Liver (tissue), 4 donors: ENCODE measurements around the gene GAMT. TPM values are rescaled to one million over a fixed set of nuclear protein-coding genes. Genes with fewer than 3 reads are reported as not detected.

ENCODE experiments used
- polyA plus RNA-seq, 2 donors: library from polyadenylated mRNA; stranded (reverse) in 1 of 2; unstranded in 1 of 2; fragments of 200-250 nt in 1 of 2; fragments of >200 nt in 1 of 2; fragmentation: Nextera tagmentation in 1 of 2; extraction: Ambion mirVana in 1 of 2; gene quantifications; one replicate each; pipeline versions ENCODE4 v1.2.1 to v1.2.3, GENCODE V29; 2013 to 2015
- total RNA-seq, 2 donors: library from RNA; depleted of rRNA; stranded (reverse); fragments of >200 nt; gene quantifications; one replicate each; pipeline ENCODE4 v1.2.3, GENCODE V29; 2014
- donor health status: healthy.
- donor health status: healthy.
- donor health status: healthy.

GAMT gene
- total and polyA plus RNA-seq, 4 donors = 76.2 to 394 (median 274) TPM

Other genes starting within 250 kb of the GAMT start
- gene SBNO2, start 227.3 kb downstream of the GAMT start, total RNA-seq = 10 to 100 TPM; 11.0 to 25.0 TPM
- 10 to 100 TPM in 1 of 2 donors, 1 to 10 TPM in 1; 2.2 to 19.1 TPM for gene SBNO2, start 227.3 kb downstream of the GAMT start, polyA plus RNA-seq
- 100 to 1,000 TPM in 1 of 2 donors, 10 to 100 TPM in 1; 40.6 to 126 TPM for gene STK11, start 195.8 kb downstream of the GAMT start, total RNA-seq
- 10 to 100 TPM in 1 of 2 donors, 1 to 10 TPM in 1; 3.0 to 30.3 TPM for gene STK11, start 195.8 kb downstream of the GAMT start, polyA plus RNA-seq
- gene CBARP, start 163.5 kb downstream of the GAMT start, total RNA-seq = under 1 TPM; 0.05 to 0.25 TPM
- under 1 TPM in 1 of 2 donors, not detected in 1; 0.06 TPM for gene CBARP, start 163.5 kb downstream of the GAMT start, polyA plus RNA-seq
- 10 to 100 TPM; 20.2 to 44.5 TPM for gene ATP5F1D, start 159.8 kb downstream of the GAMT start, total RNA-seq
- 100 to 1,000 TPM; 246 to 315 TPM for gene ATP5F1D, start 159.8 kb downstream of the GAMT start, polyA plus RNA-seq
- 10 to 100 TPM in 1 of 2 donors, 1 to 10 TPM in 1; 9.1 to 22.9 TPM for gene MIDN, start 153.0 kb downstream of the GAMT start, total RNA-seq
- gene MIDN, start 153.0 kb downstream of the GAMT start, polyA plus RNA-seq = 10 to 100 TPM in 1 of 2 donors, 1 to 10 TPM in 1; 2.9 to 14.6 TPM
- gene CIRBP, start 132.2 kb downstream of the GAMT start, total RNA-seq = 100 to 1,000 TPM in 1 of 2 donors, 10 to 100 TPM in 1; 80.5 to 135 TPM
- gene CIRBP, start 132.2 kb downstream of the GAMT start, polyA plus RNA-seq = 100 to 1,000 TPM in 1 of 2 donors, 10 to 100 TPM in 1; 41.1 to 113 TPM
- gene FAM174C, start 126.0 kb downstream of the GAMT start, total RNA-seq = 10 to 100 TPM; 14.6 to 15.7 TPM
- 10 to 100 TPM; 51.9 to 79.8 TPM for gene FAM174C, start 126.0 kb downstream of the GAMT start, polyA plus RNA-seq
- gene EFNA2, start 115.7 kb downstream of the GAMT start, total RNA-seq = 1 to 10 TPM in 1 of 2 donors, under 1 TPM in 1; 0.98 to 6.2 TPM
- 1 to 10 TPM; 2.5 to 9.8 TPM for gene EFNA2, start 115.7 kb downstream of the GAMT start, polyA plus RNA-seq
- gene NDUFS7, start 17.6 kb downstream of the GAMT start, total RNA-seq = 10 to 100 TPM; 54.4 to 85.7 TPM
- gene NDUFS7, start 17.6 kb downstream of the GAMT start, polyA plus RNA-seq = 100 to 1,000 TPM; 170 to 185 TPM
- gene DAZAP1, start 6.0 kb upstream of the GAMT start, total RNA-seq = 10 to 100 TPM; 30.0 to 45.0 TPM
- gene DAZAP1, start 6.0 kb upstream of the GAMT start, polyA plus RNA-seq = 10 to 100 TPM in 1 of 2 donors, 1 to 10 TPM in 1; 5.4 to 29.4 TPM
- 100 to 1,000 TPM; 296 to 408 TPM for gene RPS15, start 36.9 kb upstream of the GAMT start, total RNA-seq
- 100 to 1,000 TPM; 420 to 954 TPM for gene RPS15, start 36.9 kb upstream of the GAMT start, polyA plus RNA-seq
- gene APC2, start 48.6 kb upstream of the GAMT start, total RNA-seq = under 1 TPM; under 0.01 to 0.05 TPM
- gene APC2, start 48.6 kb upstream of the GAMT start, polyA plus RNA-seq = under 1 TPM; 0.01 to 0.06 TPM
- gene C19orf25, start 77.7 kb upstream of the GAMT start, total RNA-seq = 10 to 100 TPM; 17.3 to 19.8 TPM
- gene C19orf25, start 77.7 kb upstream of the GAMT start, polyA plus RNA-seq = 10 to 100 TPM; 15.1 to 19.8 TPM
- 1 to 10 TPM; 2.6 TPM for gene PCSK4, start 88.8 kb upstream of the GAMT start, total RNA-seq
- gene PCSK4, start 88.8 kb upstream of the GAMT start, polyA plus RNA-seq = 1 to 10 TPM in 1 of 2 donors, under 1 TPM in 1; 0.60 to 1.2 TPM
- 100 to 1,000 TPM in 1 of 2 donors, 10 to 100 TPM in 1; 16.4 to 159 TPM for gene REEP6, start 89.6 kb upstream of the GAMT start, total RNA-seq
- gene REEP6, start 89.6 kb upstream of the GAMT start, polyA plus RNA-seq = 100 to 1,000 TPM; 243 to 449 TPM
- under 1 TPM; 0.09 to 0.75 TPM for gene ADAMTSL5, start 111.5 kb upstream of the GAMT start, total RNA-seq
- gene ADAMTSL5, start 111.5 kb upstream of the GAMT start, polyA plus RNA-seq = 1 to 10 TPM; 1.4 to 1.8 TPM
- gene PLK5, start 122.5 kb upstream of the GAMT start, total RNA-seq = not detected
- under 1 TPM in 1 of 2 donors, not detected in 1; 0.03 TPM for gene PLK5, start 122.5 kb upstream of the GAMT start, polyA plus RNA-seq
- 1 to 10 TPM; 6.0 to 9.1 TPM for gene MEX3D, start 166.8 kb upstream of the GAMT start, total RNA-seq
- gene MEX3D, start 166.8 kb upstream of the GAMT start, polyA plus RNA-seq = 1 to 10 TPM in 1 of 2 donors, under 1 TPM in 1; 0.92 to 4.4 TPM
- 10 to 100 TPM; 48.4 to 57.6 TPM for gene MBD3, start 191.3 kb upstream of the GAMT start, total RNA-seq
- 10 to 100 TPM; 12.4 to 52.0 TPM for gene MBD3, start 191.3 kb upstream of the GAMT start, polyA plus RNA-seq
- gene UQCR11, start 203.9 kb upstream of the GAMT start, total RNA-seq = 10 to 100 TPM; 23.8 to 37.4 TPM
- gene UQCR11, start 203.9 kb upstream of the GAMT start, polyA plus RNA-seq = 100 to 1,000 TPM; 127 to 862 TPM